ENCODE measurements around the gene MPPED1. TPM values are rescaled to one million over a fixed set of nuclear protein-coding genes. Genes with fewer than 3 reads are reported as not detected.

Gene MPPED1
- total RNA-seq, 1 experiment from 2014 or later, result 0.28 TPM

- Histone ChIP-seq H3K18ac (ENCODE audit: insufficient read length, low read depth, low read length) (no peak overlapping the region), H2AFZ (ENCODE audit: low read length) (no peak overlapping the region), H3T11ph (ENCODE audit: low read length) (no peak overlapping the region), H3K4me2 (ENCODE audit: insufficient read depth, insufficient read length, low read length) (no peak overlapping the region), H3K27ac (ENCODE audit: insufficient read length, low read depth, low read length) (no peak overlapping the region), H2BK5ac (ENCODE audit: insufficient read length, low read length) (no peak overlapping the region), H4K91ac (ENCODE audit: insufficient read length, low read depth, low read length) (no peak overlapping the region), H4K20me1 (ENCODE audit: control insufficient read depth, insufficient read depth, insufficient read length) (no peaks in the 10 kb centered on the region), H3K4me1 (ENCODE audit: insufficient read depth, low read length) (no peaks in the 10 kb centered on the region), H2BK20ac (ENCODE audit: low read depth, low read length, poor library complexity, severe bottlenecking) (no peak overlapping the region), H3K9me3 (ENCODE audit: control insufficient read depth, low read depth, low read length) (no peaks in the 10 kb centered on the region), H4K8ac (replicated peaks; ENCODE audit: insufficient read length, low read depth, low read length) (no peak overlapping the region), H3K23ac (ENCODE audit: insufficient read length, low read depth, low read length) (no peak overlapping the region), H3K4ac (ENCODE audit: low read depth, low read length) (no peak overlapping the region), H2BK12ac (ENCODE audit: insufficient read length, low read depth, low read length) (no peak overlapping the region), H4K5ac (ENCODE audit: insufficient read length, low read depth, low read length) (no peak overlapping the region), H3K23me2 (ENCODE audit: insufficient read length, low read depth, low read length, poor library complexity, severe bottlenecking) (no peaks in the 10 kb centered on the region), H2BK15ac (ENCODE audit: low read depth, low read length) (no peak overlapping the region), H3K9ac (ENCODE audit: extremely low read depth, insufficient read length, low read length) (no peak overlapping the region), H3K56ac (ENCODE audit: insufficient read length, low read depth, low read length) (no peak overlapping the region), H3K27me3 (ENCODE audit: insufficient read depth, low read length) (no peaks in the 10 kb centered on the region), H3K79me2 (ENCODE audit: insufficient read depth, low read length) (no peaks in the 10 kb centered on the region), H2BK120ac (ENCODE audit: low read depth, low read length, poor library complexity, severe bottlenecking) (no peak overlapping the region), H3K14ac (ENCODE audit: insufficient read depth, low read length) (no peak overlapping the region; the same call in 1 of the 2 replicates), H2AK5ac (ENCODE audit: insufficient read length, low read length) (no peak overlapping the region), H3K79me1 (ENCODE audit: insufficient read depth, low read depth, low read length, poor library complexity, severe bottlenecking) (no peaks in the 10 kb centered on the region)
- no peak for DNase-seq
- Mint-ChIP-seq H3K27ac (no peak overlapping the region), H3K27me3 (ENCODE audit: low read depth) (peaks cover 26% of the 10 kb centered on the region), H3K9me3 (no peaks in the 10 kb centered on the region), H3K4me3 (no peak overlapping the region), H3K4me1 (no peaks in the 10 kb centered on the region), H3K36me3 (ENCODE audit: insufficient read depth in 1 of 3, low read depth in 3 of 3) (no peaks in the 10 kb centered on the region)
- TF ChIP-seq, protein P1, sequence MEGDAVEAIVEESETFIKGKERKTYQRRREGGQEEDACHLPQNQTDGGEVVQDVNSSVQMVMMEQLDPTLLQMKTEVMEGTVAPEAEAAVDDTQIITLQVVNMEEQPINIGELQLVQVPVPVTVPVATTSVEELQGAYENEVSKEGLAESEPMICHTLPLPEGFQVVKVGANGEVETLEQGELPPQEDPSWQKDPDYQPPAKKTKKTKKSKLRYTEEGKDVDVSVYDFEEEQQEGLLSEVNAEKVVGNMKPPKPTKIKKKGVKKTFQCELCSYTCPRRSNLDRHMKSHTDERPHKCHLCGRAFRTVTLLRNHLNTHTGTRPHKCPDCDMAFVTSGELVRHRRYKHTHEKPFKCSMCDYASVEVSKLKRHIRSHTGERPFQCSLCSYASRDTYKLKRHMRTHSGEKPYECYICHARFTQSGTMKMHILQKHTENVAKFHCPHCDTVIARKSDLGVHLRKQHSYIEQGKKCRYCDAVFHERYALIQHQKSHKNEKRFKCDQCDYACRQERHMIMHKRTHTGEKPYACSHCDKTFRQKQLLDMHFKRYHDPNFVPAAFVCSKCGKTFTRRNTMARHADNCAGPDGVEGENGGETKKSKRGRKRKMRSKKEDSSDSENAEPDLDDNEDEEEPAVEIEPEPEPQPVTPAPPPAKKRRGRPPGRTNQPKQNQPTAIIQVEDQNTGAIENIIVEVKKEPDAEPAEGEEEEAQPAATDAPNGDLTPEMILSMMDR (conservative IDR thresholded peaks at IDR 0.05), result no peak
- no CpG with 5 or more reads among the region's 8 CpGs for WGBS (ENCODE audit: extremely low coverage, insufficient read length, low lambda C conversion rate)
Observed at GRCh38 chr22:43473031-43473430, 61.2 kb downstream of the MPPED1 start.

Measured in H9 (cell line).